CD8-positive, alpha-beta memory T cell (primary cell): ENCODE data around the gene SULT1B1. TPM values are rescaled to one million over a fixed set of nuclear protein-coding genes. Genes with fewer than 3 reads are reported as not detected.

Source experiments
- polyA plus RNA-seq: library from polyadenylated mRNA; unstranded; fragments of 300-500 nt; fragmentation: Illumina TruSeq; gene quantifications from one replicate; pipeline ENCODE4 v1.2.3, GENCODE V29; 2021
- total RNA-seq, 2 experiments: library from RNA; stranded (reverse); gene quantifications; one replicate each; pipeline ENCODE4 v1.2.3, GENCODE V29; 2021

Gene SULT1B1
- total and polyA plus RNA-seq, 3 experiments from 2014 or later: 0.20 to 1.8 (median 0.22) TPM

Other genes starting within 250 kb of the SULT1B1 start
- gene UGT2A2, start 121.0 kb downstream of the SULT1B1 start, total RNA-seq: not detected
- gene UGT2A2, start 121.0 kb downstream of the SULT1B1 start, polyA plus RNA-seq: not detected
- gene UGT2A1, start 107.4 kb downstream of the SULT1B1 start, total RNA-seq: not detected
- not detected for gene UGT2A1, start 107.4 kb downstream of the SULT1B1 start, polyA plus RNA-seq
- gene SULT1E1, start 99.5 kb upstream of the SULT1B1 start, total RNA-seq: not detected
- not detected for gene SULT1E1, start 99.5 kb upstream of the SULT1B1 start, polyA plus RNA-seq
- gene CSN1S1, start 170.4 kb upstream of the SULT1B1 start, total RNA-seq: not detected
- not detected for gene CSN1S1, start 170.4 kb upstream of the SULT1B1 start, polyA plus RNA-seq
- gene CSN2, start 205.1 kb upstream of the SULT1B1 start, total RNA-seq: not detected
- gene CSN2, start 205.1 kb upstream of the SULT1B1 start, polyA plus RNA-seq: not detected
- gene STATH, start 235.3 kb upstream of the SULT1B1 start, total RNA-seq: not detected
- not detected for gene STATH, start 235.3 kb upstream of the SULT1B1 start, polyA plus RNA-seq